ENCODE measurements around the gene ALDH1L2.

Gene ALDH1L2

GRCh38 chr12:104975587-104976343 lies 108.5 kb downstream of the ALDH1L2 start:
- no peak for DNase-seq

- DNase-seq = no peak
Observed at GRCh38 chr12:104974626-104975290, 109.5 kb downstream of the ALDH1L2 start.

- no peak for DNase-seq
Observed at GRCh38 chr12:104973250-104973649, 111.0 kb downstream of the ALDH1L2 start.

GRCh38 chr12:104971306-104971705 lies 113.0 kb downstream of the ALDH1L2 start:
- no peak for DNase-seq
